ENCODE data around the gene SPATS2L.

Gene SPATS2L

DNA sequence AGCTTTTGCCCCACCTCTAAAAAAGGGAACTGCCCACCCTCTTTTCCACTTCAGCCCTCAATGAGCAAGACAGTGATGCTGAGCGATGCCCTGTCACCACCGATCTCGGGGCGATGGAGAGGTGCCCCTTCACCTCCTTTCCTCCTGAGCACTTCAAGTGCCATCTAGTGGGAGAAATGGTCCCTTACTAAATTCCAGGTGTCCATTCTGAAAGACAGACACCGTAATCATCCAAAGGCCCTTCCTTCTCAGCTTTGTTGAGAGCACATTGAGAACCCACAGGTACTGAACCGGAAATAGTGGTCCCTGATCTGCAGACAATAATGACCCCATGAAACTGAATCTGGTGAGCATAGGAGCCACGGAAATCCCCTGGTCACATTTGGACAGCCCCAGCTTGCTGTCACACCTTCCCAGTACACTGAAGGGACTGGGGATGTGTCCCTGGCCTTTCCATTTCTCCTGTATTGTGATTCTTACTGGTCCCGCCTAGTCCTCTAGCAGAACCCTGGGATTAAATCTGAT is 164.9 kb downstream of the SPATS2L start:
- TF ChIP-seq, protein P1, sequence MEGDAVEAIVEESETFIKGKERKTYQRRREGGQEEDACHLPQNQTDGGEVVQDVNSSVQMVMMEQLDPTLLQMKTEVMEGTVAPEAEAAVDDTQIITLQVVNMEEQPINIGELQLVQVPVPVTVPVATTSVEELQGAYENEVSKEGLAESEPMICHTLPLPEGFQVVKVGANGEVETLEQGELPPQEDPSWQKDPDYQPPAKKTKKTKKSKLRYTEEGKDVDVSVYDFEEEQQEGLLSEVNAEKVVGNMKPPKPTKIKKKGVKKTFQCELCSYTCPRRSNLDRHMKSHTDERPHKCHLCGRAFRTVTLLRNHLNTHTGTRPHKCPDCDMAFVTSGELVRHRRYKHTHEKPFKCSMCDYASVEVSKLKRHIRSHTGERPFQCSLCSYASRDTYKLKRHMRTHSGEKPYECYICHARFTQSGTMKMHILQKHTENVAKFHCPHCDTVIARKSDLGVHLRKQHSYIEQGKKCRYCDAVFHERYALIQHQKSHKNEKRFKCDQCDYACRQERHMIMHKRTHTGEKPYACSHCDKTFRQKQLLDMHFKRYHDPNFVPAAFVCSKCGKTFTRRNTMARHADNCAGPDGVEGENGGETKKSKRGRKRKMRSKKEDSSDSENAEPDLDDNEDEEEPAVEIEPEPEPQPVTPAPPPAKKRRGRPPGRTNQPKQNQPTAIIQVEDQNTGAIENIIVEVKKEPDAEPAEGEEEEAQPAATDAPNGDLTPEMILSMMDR (IDR thresholded peaks at IDR 0.05; ENCODE audit: control insufficient read depth, extremely low read depth, insufficient read depth): peak; percentile 72
- no peak for DNase-seq (ENCODE audit: low read depth)
- no peak overlapping the region for H3K4me3 ChIP-seq (ENCODE audit: low read depth, low read length)

DNA sequence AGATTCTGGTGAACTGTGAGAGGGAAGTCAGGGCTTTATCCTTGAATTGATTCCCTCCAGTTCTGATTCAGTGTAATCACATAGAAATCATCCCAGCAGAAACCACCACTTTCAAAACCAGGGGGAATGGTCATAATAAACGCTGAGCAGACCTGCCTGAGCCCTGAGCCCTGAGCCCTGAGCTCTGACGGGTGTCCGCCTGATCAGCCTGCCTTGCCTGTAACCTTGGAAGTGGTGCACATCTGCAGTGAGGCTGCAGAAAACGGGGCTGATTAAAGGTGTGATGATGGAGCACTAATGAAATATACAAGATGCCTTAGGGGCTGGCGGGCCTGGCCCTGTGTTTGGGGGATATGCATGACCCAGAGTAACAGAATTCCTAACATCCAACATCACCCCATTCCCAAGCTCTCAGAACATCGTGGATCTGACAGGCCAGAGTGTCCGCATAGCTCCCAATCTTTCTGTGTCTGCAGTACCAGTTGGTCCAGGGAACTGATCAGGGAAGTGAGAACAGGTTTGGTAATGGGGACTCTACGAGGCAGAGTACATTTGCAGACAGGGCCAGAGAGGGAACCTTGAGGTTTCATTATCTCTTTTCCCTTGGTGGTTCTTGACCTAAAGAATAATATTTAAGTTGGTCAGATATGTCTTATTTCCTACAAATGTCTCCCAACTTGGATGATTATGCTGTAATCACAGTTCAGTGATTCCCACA is 165.6 kb downstream of the SPATS2L start:
- H3K4me3 ChIP-seq (ENCODE audit: low read depth, low read length): no peak overlapping the region
- DNase-seq (ENCODE audit: low read depth): no peak
- TF ChIP-seq, protein P1 (IDR thresholded peaks at IDR 0.05; ENCODE audit: control insufficient read depth, extremely low read depth, insufficient read depth): no peak

DNA sequence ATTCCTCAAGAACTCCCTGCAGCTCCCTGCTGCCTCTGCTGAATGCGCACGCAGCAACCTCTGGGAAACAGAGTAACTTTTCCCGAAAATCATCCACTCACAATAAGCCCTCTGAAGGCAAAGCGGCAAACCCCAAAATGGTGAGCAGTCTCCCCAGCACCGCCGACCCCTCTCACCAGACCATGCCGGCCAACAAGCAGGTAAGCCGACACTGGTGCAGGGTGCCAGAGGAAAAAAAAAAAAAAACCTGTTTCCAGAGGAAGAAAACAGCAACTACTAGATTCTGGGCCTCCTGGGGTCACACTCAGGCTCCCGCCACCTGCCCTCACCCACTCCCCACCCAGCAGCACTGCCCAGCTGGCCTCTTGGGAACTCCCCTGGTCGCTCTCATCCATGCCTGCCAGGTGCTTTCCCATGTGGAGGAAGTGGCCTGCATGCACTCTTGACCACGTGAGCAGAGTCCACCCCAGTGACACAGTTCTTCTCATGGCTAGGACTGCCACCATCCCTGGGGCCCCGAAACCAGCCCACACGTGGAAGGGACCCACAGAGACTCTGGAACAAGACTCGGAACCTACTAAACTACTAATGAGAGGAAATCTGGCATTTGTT is 166.5 kb downstream of the SPATS2L start:
- no peak for DNase-seq (ENCODE audit: low read depth)
- H3K4me3 ChIP-seq (ENCODE audit: low read depth, low read length): no peak overlapping the region
- TF ChIP-seq, protein P1 (IDR thresholded peaks at IDR 0.05; ENCODE audit: control insufficient read depth, extremely low read depth, insufficient read depth): no peak

DNA sequence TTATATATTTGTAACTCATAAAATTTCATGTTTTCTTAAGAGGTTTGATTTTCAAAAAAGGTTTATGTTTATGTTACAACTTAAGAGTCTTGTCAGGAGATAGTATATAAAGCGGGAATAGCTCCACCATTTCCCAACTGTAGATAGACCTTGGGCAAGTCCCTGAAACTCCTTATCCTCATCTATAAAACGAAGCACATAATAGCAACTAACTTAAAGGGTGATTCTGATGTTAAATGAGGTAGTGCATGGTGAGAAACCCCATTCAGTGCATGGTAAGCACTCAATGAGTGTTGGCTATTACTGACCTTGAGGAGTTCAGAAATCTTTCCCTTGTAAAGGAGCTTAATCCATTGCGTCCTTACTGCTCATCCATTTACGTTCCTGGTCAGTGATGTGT is 169.3 kb downstream of the SPATS2L start:
- no peak overlapping the region for H3K4me3 ChIP-seq (ENCODE audit: low read depth, low read length)

DNA sequence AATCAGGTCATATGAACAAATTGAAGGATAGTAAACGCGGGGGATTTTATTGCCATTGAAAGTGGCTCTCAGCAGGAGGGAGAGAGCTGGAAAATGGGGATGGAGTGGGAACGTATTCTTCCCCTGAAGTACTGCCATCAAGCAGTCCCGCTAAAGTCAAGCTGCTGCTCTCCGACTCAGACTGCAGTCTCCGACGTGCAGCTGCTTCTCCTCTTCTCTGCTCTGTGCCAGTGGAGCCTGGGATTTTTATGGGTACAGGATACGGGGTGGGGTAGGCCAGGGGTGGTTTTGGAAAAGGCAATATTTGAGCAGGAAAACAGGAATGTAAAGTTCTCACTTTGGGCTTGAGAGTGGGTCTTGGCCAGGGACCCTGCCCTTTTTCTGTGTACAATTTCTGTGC is 170.3 kb downstream of the SPATS2L start:
- TF ChIP-seq, protein P1 (IDR thresholded peaks at IDR 0.05; ENCODE audit: control insufficient read depth, extremely low read depth, insufficient read depth): no peak

More for the DNA sequence above, 169.3 kb downstream of the SPATS2L start:
- no peak for DNase-seq (ENCODE audit: low read depth)
- TF ChIP-seq, protein P1 (IDR thresholded peaks at IDR 0.05; ENCODE audit: control insufficient read depth, extremely low read depth, insufficient read depth): no peak

DNA sequence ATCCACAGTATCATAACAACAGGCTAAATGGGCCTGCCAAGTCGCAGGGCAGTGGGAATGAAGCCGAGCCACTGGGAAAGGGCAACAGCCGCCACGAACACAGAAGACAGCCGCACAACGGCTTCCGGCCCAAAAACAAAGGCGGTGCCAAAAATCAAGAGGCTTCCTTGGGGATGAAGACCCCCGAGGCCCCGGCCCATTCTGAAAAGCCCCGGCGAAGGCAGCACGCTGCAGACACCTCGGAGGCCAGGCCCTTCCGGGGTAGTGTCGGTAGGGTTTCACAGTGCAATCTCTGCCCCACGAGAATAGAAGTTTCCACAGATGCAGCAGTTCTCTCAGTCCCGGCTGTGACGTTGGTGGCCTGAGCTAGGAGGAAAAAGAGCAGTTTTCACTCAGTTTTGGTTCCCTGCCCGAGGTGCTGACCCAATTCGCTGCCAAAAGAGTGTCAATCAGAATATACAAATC is 171.2 kb downstream of the SPATS2L start:
- H3K4me3 ChIP-seq (ENCODE audit: low read depth, low read length): no peak overlapping the region
- DNase-seq (ENCODE audit: low read depth): no peak
- TF ChIP-seq, protein P1 (IDR thresholded peaks at IDR 0.05; ENCODE audit: control insufficient read depth, extremely low read depth, insufficient read depth): no peak

More for the DNA sequence above, 170.3 kb downstream of the SPATS2L start:
- H3K4me3 ChIP-seq (ENCODE audit: low read depth, low read length): no peak overlapping the region
- DNase-seq (ENCODE audit: low read depth): no peak

Data from LNCaP clone FGC (cell line).